Loucy (cell line): Measurements from ENCODE around the gene IGSF3.

Experiments
- H2AFZ ChIP-seq: fragments of 200-600 bp; sonication (generic); 2 replicates; pipeline ENCODE4 v1.6.0; 2016; ENCODE audit warnings: antibody characterized with exemption, mild to moderate bottlenecking, low read length, moderate library complexity
- H3F3A ChIP-seq: fragments of 200-600 bp; 2 replicates; pipeline ENCODE4 v1.6.0; 2016; ENCODE audit warnings: antibody characterized with exemption, low read depth, mild to moderate bottlenecking
- H3K27me3 ChIP-seq: fragments of 200-600 bp; sonication (generic); 2 replicates; pipeline ENCODE4 v1.6.1; 2014; ENCODE audit warnings: low read length, mild to moderate bottlenecking; ENCODE audit not compliant: insufficient read depth, poor library complexity, severe bottlenecking
- H3K36me3 ChIP-seq: fragments of 200-600 bp; sonication (generic); 2 replicates; pipeline ENCODE4 v1.6.1; 2016; ENCODE audit warnings: low read length; ENCODE audit not compliant: insufficient read depth
- H3K4me1 ChIP-seq: fragments of 200-600 bp; sonication (generic); 2 replicates; pipeline ENCODE4 v1.5.1; 2014; ENCODE audit warnings: low read length, mild to moderate bottlenecking; ENCODE audit not compliant: insufficient read depth, poor library complexity, severe bottlenecking
- H3K4me2 ChIP-seq: fragments of 200-600 bp; sonication (generic); 2 replicates; pipeline ENCODE4 v1.6.0; 2014; ENCODE audit warnings: antibody characterized with exemption, low read length, low read depth, mild to moderate bottlenecking; ENCODE audit not compliant: poor library complexity, severe bottlenecking
- H3K4me3 ChIP-seq: fragments of 200-600 bp; sonication (generic); 2 replicates; pipeline ENCODE4 v1.5.1; 2014; ENCODE audit warnings: low read length, mild to moderate bottlenecking, mixed read lengths; ENCODE audit not compliant: poor library complexity, severe bottlenecking
- H3K79me2 ChIP-seq: fragments of 200-600 bp; sonication (generic); 2 replicates; pipeline ENCODE4 v1.6.1; 2014; ENCODE audit warnings: low read length; ENCODE audit not compliant: insufficient read depth
- H3K9ac ChIP-seq: fragments of 200-600 bp; sonication (generic); 2 replicates; pipeline ENCODE4 v1.6.0; 2014; ENCODE audit warnings: mild to moderate bottlenecking, low read depth, low read length, moderate library complexity; ENCODE audit not compliant: poor library complexity, severe bottlenecking
- H3K9me2 ChIP-seq: fragments of 200-600 bp; sonication (generic); replicated peaks from 2 replicates; pipeline ENCODE4 v1.6.1; 2016; ENCODE audit warnings: low read depth, low read length, mixed read lengths
- H3K9me3 ChIP-seq: fragments of 200-600 bp; sonication (generic); 2 replicates; pipeline ENCODE4 v1.6.1; 2014; ENCODE audit warnings: mild to moderate bottlenecking, antibody characterized with exemption, low read length, low read depth; ENCODE audit not compliant: insufficient read depth
- H4K20me1 ChIP-seq: fragments of 200-600 bp; sonication (generic); 2 replicates; pipeline ENCODE4 v1.6.0; 2014; ENCODE audit warnings: antibody characterized with exemption, low read length, mild to moderate bottlenecking; ENCODE audit not compliant: insufficient read depth, poor library complexity, severe bottlenecking
- CTCF ChIP-seq: fragments of 200-600 bp; sonication (generic); conservative IDR thresholded peaks from 2 replicates; pipeline ENCODE4 v1.5.1; 2014; ENCODE audit warnings: mild to moderate bottlenecking, antibody characterized with exemption, low read length
- EZH2phosphoT487 ChIP-seq: fragments of 200-600 bp; IDR thresholded peaks from 2 replicates; pipeline ENCODE4 v1.6.1; 2018; ENCODE audit warnings: antibody characterized with exemption, mild to moderate bottlenecking, moderate library complexity, borderline replicate concordance

The IGSF3 gene

GRCh38 chr1:116528329-116529083 lies 139.0 kb downstream of the IGSF3 start:
- no peaks in the 10 kb centered on the region for H3K4me1 ChIP-seq

GRCh38 chr1:116525440-116525839 lies 142.1 kb downstream of the IGSF3 start:
- Histone ChIP-seq H4K20me1 (no peaks in the 10 kb centered on the region), H2AFZ (no peak overlapping the region), H3K4me1 (no peaks in the 10 kb centered on the region), H3K9ac (no peak overlapping the region), H3K79me2 (no peaks in the 10 kb centered on the region), H3K4me2 (no peak overlapping the region), H3K4me3 (no peak overlapping the region), H3K27me3 (no peaks in the 10 kb centered on the region), H3K9me3 (peaks cover 9% of the 10 kb centered on the region; the same call in 1 of the 2 replicates), H3K9me2 (no peaks in the 10 kb centered on the region), H3F3A (no peaks in the 10 kb centered on the region), H3K36me3 (no peaks in the 10 kb centered on the region)
- TF ChIP-seq CTCF (no peak), EZH2phosphoT487 (no peak)

More at GRCh38 chr1:116528329-116529083, 139.0 kb downstream of the IGSF3 start:
- H3K9me2 ChIP-seq: no peaks in the 10 kb centered on the region
- TF ChIP-seq CTCF: no peak
- TF ChIP-seq EZH2phosphoT487: no peak
- no peak overlapping the region for H2AFZ ChIP-seq
- no peaks in the 10 kb centered on the region for H4K20me1 ChIP-seq
- H3K9me3 ChIP-seq: peaks cover 9% of the 10 kb centered on the region; the same call in 1 of the 2 replicates
- no peak overlapping the region for H3K4me2 ChIP-seq
- peaks cover 17% of the 10 kb centered on the region; the same call in 1 of the 2 replicates for H3K36me3 ChIP-seq
- H3F3A ChIP-seq: no peaks in the 10 kb centered on the region
- no peak overlapping the region for H3K9ac ChIP-seq
- H3K4me3 ChIP-seq: no peak overlapping the region
- no peaks in the 10 kb centered on the region for H3K27me3 ChIP-seq
- H3K79me2 ChIP-seq: no peaks in the 10 kb centered on the region
